Esophagus squamous epithelium (tissue), 5 donors: ENCODE results near the gene HSD3B1. TPM values are rescaled to one million over a fixed set of nuclear protein-coding genes. Genes with fewer than 3 reads are reported as not detected.
"Not testable (repeated sequence)": the region's sequence is repeated elsewhere in the genome, so short reads cannot be mapped to it uniquely, and the experiment has no call there.

Source experiments
- DNase-seq: peaks from one replicate; lab custom pipeline; 2025; lab: John Stamatoyannopoulos, UW
- H3K27ac ChIP-seq, 4 donors: fragments of 200-600 bp; sonication (generic); one replicate each; pipeline ENCODE4 v1.5.1; 2016 to 2019; ENCODE audit warnings: mild to moderate bottlenecking in 1 of 4
- H3K27me3 ChIP-seq, 4 donors: fragments of 200-600 bp; sonication (generic); 1 replicate in 3 of 4; 2 replicates in 1 of 4; pipeline versions ENCODE4 v1.5.1 to v1.6.0; 2017 to 2021; ENCODE audit warnings: antibody characterized with exemption in 1 of 4
- H3K36me3 ChIP-seq, 3 donors: fragments of 200-600 bp; sonication (generic); one replicate each; pipeline ENCODE4 v1.5.1; 2016 to 2019
- H3K4me1 ChIP-seq, 3 donors: fragments of 200-600 bp; sonication (generic); one replicate each; pipeline ENCODE4 v1.5.1; 2017 to 2019
- H3K4me3 ChIP-seq, 4 donors: fragments of 200-600 bp; sonication (generic); 1 replicate in 3 of 4; 2 replicates in 1 of 4; pipeline ENCODE4 v1.5.1; 2016 to 2019; ENCODE audit warnings: mild to moderate bottlenecking in 2 of 4, moderate library complexity in 1 of 4
- H3K9me3 ChIP-seq, 3 donors: fragments of 200-600 bp; sonication (generic); one replicate each; pipeline ENCODE4 v1.5.1; 2016 to 2019
- POLR2A ChIP-seq, 4 donors: fragments of 450-650 bp; IDR thresholded peaks; one replicate each; pipeline ENCODE4 v1.6.1; 2017; ENCODE audit warnings: antibody characterized with exemption in 4 of 4, mild to moderate bottlenecking in 4 of 4, moderate library complexity in 3 of 4
- WGBS, 2 donors: methylation state at CpG; one replicate each; pipeline ENCODE4 v1.1.5; 2018; 5-methylcytosine and 5-hydroxymethylcytosine counted together
- intact Hi-C: fragments of 100-400 bp; cut with DNase I; formaldehyde crosslinking; loops from one replicate; pipeline ENCODE4 v1.15.0; 2022
- total RNA-seq, 4 donors: library from RNA; depleted of rRNA; stranded (reverse); fragments of >200 nt; gene quantifications; one replicate each; pipeline ENCODE4 v1.1.0, GENCODE V29; 2016
- TF ChIP-seq, protein P1 (sequence below), 6 experiments: fragments of 450-650 bp in 4 of 6; fragments of 200-600 bp in 2 of 6; sonication (generic) in 2 of 6; IDR thresholded peaks; one replicate each; pipeline ENCODE4 v1.5.1; 2016 to 2019; ENCODE audit warnings: antibody characterized with exemption in 6 of 6, mild to moderate bottlenecking in 4 of 6, moderate library complexity in 4 of 6
- donor health status: DM: yes; HTN: yes; CAD: no.

HSD3B1 gene
- total RNA-seq, 4 donors from 2014 or later: not detected

DNA sequence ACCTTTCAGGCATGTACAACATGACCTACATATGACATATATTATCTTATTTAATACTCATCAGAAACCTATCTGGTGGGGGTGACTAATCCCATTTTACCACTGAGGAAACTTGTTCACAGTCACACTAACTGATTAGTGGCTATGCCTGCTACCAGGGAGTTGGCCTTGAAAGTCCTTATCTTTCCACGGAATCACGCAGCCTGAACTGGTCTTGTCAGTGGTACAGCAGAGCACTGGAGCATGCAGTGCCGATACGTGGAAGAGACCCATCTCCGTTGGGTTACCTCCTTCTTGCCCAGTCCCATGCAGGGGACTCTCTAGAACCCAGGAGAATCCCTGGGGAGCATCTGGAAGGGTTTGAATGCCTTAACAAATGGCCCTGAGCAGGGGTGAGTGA, 8.2 kb downstream of the HSD3B1 start:
- WGBS, 2 donors: 100% methylated on average over 1 to 5 of the region's 5 CpGs
- no peaks in the 10 kb centered on the region for H3K27me3 ChIP-seq

DNA sequence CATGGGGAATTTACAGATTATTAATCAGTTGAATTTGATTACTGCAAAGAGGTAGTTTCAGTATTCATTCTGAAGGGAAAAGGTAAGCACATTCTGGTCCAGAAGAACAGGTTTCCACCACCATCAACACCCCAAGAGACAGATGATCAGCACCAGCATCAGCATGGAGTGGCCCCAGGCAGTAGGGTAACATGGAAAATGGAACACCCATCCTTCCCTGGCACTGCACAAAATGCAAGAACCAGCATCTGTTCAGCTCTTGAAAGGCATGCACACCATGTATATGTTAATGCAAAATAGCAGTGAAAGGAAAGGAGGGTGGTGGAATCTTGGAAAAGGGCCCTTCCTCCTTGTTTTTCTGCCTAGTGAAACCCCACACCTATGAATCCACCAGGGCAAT, 9.2 kb downstream of the HSD3B1 start:
- intact Hi-C loops: no loop called here
- Histone ChIP-seq H3K4me3 (no peak overlapping the region), H3K27me3 (no peaks in the 10 kb centered on the region), H3K36me3 (no peaks in the 10 kb centered on the region), H3K27ac (no peak overlapping the region), H3K4me1 (no peaks in the 10 kb centered on the region), H3K9me3 (no peaks in the 10 kb centered on the region)
- DNase-seq: no peak
- no peak for TF ChIP-seq POLR2A (IDR thresholded peaks at IDR 0.05)
- TF ChIP-seq, protein P1, sequence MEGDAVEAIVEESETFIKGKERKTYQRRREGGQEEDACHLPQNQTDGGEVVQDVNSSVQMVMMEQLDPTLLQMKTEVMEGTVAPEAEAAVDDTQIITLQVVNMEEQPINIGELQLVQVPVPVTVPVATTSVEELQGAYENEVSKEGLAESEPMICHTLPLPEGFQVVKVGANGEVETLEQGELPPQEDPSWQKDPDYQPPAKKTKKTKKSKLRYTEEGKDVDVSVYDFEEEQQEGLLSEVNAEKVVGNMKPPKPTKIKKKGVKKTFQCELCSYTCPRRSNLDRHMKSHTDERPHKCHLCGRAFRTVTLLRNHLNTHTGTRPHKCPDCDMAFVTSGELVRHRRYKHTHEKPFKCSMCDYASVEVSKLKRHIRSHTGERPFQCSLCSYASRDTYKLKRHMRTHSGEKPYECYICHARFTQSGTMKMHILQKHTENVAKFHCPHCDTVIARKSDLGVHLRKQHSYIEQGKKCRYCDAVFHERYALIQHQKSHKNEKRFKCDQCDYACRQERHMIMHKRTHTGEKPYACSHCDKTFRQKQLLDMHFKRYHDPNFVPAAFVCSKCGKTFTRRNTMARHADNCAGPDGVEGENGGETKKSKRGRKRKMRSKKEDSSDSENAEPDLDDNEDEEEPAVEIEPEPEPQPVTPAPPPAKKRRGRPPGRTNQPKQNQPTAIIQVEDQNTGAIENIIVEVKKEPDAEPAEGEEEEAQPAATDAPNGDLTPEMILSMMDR (IDR thresholded peaks at IDR 0.05): no peak

More for the DNA sequence above, 8.2 kb downstream of the HSD3B1 start:
- Histone ChIP-seq H3K27ac (no peak overlapping the region), H3K36me3 (no peaks in the 10 kb centered on the region), H3K4me1 (no peaks in the 10 kb centered on the region), H3K4me3 (no peak overlapping the region), H3K9me3 (no peaks in the 10 kb centered on the region)
- TF ChIP-seq POLR2A (IDR thresholded peaks at IDR 0.05): no peak
- TF ChIP-seq, protein P1 (IDR thresholded peaks at IDR 0.05): no peak
- DNase-seq: no peak
- intact Hi-C loops: no loop called here

DNA sequence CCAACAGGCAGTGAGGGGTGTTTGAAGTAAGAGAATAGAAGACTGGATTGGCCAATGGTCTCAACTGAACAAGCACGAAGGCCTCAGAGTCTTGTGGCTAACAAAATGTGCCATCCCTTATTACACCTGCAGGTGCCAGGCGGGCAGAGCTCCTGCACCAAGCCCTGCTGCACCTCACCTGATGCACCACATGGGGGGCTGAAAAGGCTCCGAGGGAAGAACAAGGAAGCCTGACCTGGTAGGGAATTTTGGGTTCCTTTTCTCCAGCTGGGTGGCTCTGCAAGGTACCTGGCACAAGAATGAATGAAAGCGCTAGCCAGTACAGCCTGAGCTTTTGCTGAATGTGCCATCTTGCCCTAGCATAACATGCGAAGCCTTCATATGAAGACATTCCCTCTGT, 9.7 kb downstream of the HSD3B1 start:
- 71 to 78% methylated on average over 5 of the region's 5 CpGs for WGBS, 2 donors
- no peaks in the 10 kb centered on the region for H3K36me3 ChIP-seq
- intact Hi-C loops: no loop called here

DNA sequence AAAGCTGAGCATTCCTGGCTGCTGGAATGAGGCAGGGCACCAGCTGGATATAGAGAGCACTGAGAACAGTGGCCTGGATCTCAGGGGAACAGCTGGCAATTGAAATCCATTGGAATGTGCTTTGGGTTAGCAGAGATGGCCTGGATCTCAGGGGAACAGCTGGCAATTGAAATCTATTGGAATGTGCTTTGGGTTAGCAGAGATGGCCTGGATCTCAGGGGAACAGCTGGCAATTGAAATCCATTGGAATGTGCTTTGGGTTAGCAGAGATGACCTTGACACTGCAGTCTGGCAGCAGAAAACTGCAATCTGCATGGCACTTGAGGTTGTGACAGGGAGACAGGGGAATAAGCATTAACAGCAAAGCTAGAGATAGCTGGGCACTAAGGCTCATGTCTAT, 10.7 kb downstream of the HSD3B1 start:
- H3K4me3 ChIP-seq, H3K9me3 ChIP-seq, H3K27ac ChIP-seq, H3K27me3 ChIP-seq, intact Hi-C loops, H3K4me1 ChIP-seq, DNase-seq, H3K36me3 ChIP-seq: not testable (repeated sequence)

More for the DNA sequence above, 9.7 kb downstream of the HSD3B1 start:
- Histone ChIP-seq H3K4me1 (no peaks in the 10 kb centered on the region), H3K9me3 (no peaks in the 10 kb centered on the region), H3K27ac (no peak overlapping the region), H3K4me3 (no peak overlapping the region), H3K27me3 (no peaks in the 10 kb centered on the region)
- no peak for DNase-seq
- TF ChIP-seq POLR2A (IDR thresholded peaks at IDR 0.05): no peak
- TF ChIP-seq, protein P1 (IDR thresholded peaks at IDR 0.05): peak in 2 of 6 experiments; percentile 5 to 19

DNA sequence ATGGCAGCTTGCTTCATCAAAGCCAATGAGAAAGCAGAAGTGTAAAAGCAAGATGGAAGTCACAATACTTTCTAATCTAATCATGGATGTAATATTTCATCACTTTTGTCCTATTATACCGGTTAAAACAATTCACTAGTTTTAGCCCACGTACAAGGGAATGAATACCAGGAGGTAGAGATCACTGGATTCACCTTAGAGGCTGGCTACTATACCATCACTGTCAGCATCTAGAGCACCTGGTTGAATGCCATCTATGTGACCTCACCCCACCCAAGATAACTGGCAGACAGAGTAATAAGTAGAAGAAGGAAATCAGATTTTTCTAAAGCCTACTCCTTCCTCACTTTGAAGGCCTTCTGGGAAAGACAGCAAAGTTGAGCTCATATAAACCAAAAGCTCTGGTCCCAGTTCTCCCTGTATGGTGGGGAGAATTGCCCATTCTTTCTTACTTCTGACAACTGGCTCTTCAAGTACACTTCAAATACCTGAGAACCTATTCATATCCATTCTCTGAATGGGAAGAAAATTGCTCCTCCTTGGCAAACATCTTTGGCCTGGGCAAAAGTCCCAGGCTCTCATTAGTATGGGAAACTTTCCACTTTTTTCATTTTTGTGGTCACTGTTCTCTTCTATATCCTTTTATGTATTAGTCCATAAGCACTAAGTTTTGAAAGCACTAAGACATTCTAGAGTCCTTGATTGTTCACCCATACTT, 24.8 kb downstream of the HSD3B1 start:
- Histone ChIP-seq H3K9me3 (no peaks in the 10 kb centered on the region), H3K36me3 (no peaks in the 10 kb centered on the region), H3K27me3 (no peaks in the 10 kb centered on the region), H3K4me3 (no peak overlapping the region), H3K27ac (no peak overlapping the region), H3K4me1 (no peaks in the 10 kb centered on the region)
- intact Hi-C loops: no loop called here
- DNase-seq: no peak
- no peak for TF ChIP-seq POLR2A (IDR thresholded peaks at IDR 0.05)
- TF ChIP-seq, protein P1 (IDR thresholded peaks at IDR 0.05): no peak
- 46 to 75% methylated on average over 2 of the region's 2 CpGs for WGBS, 2 donors
